Small intestine (tissue), 16 donors: Measurements from ENCODE around the gene DERA. TPM values are rescaled to one million over a fixed set of nuclear protein-coding genes. Genes with fewer than 3 reads are reported as not detected.

Experiments
- DNase-seq, 2 donors: peaks; one replicate each; pipeline versions ENCODE4 v3.0.0 to v3.0.0-alpha.2; 2013
- FAIRE-seq: peaks from 2 replicates; lab custom pipeline; 2012; peaks lifted over from hg19 to GRCh38; lab: Jason Lieb, UNC
- H3K27ac ChIP-seq, 3 donors: one replicate each; pipeline ENCODE4 v1.5.1; 2013; ENCODE audit warnings: low read length in 2 of 3, mild to moderate bottlenecking in 2 of 3, control low read depth in 1 of 3, inconsistent platforms in 1 of 3, low read depth in 1 of 3, moderate library complexity in 1 of 3
- H3K27me3 ChIP-seq, 3 donors: one replicate each; pipeline ENCODE4 v1.6.1; 2013; ENCODE audit warnings: low read length in 3 of 3, inconsistent platforms in 1 of 3; ENCODE audit not compliant: control insufficient read depth in 3 of 3, insufficient read depth in 3 of 3
- H3K36me3 ChIP-seq, 3 donors: one replicate each; pipeline ENCODE4 v1.6.1; 2013; ENCODE audit warnings: low read length in 3 of 3, inconsistent platforms in 1 of 3, low read depth in 1 of 3, mild to moderate bottlenecking in 1 of 3, moderate library complexity in 1 of 3; ENCODE audit not compliant: control insufficient read depth in 3 of 3, insufficient read depth in 2 of 3
- H3K4me1 ChIP-seq, 3 donors: one replicate each; pipeline ENCODE4 v1.6.1; 2013; ENCODE audit warnings: low read length in 2 of 3, inconsistent platforms in 1 of 3, low read depth in 1 of 3, mild to moderate bottlenecking in 1 of 3, moderate library complexity in 1 of 3; ENCODE audit not compliant: control insufficient read depth in 3 of 3, insufficient read depth in 2 of 3
- H3K4me3 ChIP-seq, 3 donors: one replicate each; pipeline ENCODE4 v1.5.1; 2013; ENCODE audit warnings: low read length in 3 of 3, control low read depth in 1 of 3, inconsistent platforms in 1 of 3, low read depth in 1 of 3, mild to moderate bottlenecking in 1 of 3, moderate library complexity in 1 of 3
- H3K9me3 ChIP-seq, 2 donors: one replicate each; pipeline ENCODE4 v1.6.1; 2013; ENCODE audit warnings: low read depth in 1 of 2, low read length in 1 of 2; ENCODE audit not compliant: control insufficient read depth in 2 of 2, insufficient read depth in 1 of 2
- WGBS, 3 donors: extraction: QIAGEN DNeasy Blood & Tissue Kit; methylation state at CpG; one replicate each; pipeline ENCODE4 v1.1.7; 2013; 5-methylcytosine and 5-hydroxymethylcytosine counted together
- long read RNA-seq, 10 donors: transcript quantifications; one replicate each; lab custom pipeline, GENCODE V29; 2026
- polyA plus RNA-seq, 4 donors: library from polyadenylated mRNA; stranded (reverse) in 3 of 4; unstranded in 1 of 4; fragments of 200-250 nt in 3 of 4; fragments of 120-200 nt in 1 of 4; gene quantifications; one replicate each; pipeline versions ENCODE4 v1.2.1 to v1.2.3, GENCODE V29; 2013
- donor health status: healthy with polysubstance abuse.
- donor health status: control.
- donor health status: control.
- donor health status: Bipolar disorder and iron deficiency.
- donor health status: healthy.

The DERA gene
- polyA plus RNA-seq, result 100 to 1,000 TPM in 1 of 4 donors, 10 to 100 TPM in 3; 36.0 to 133 (median 90.5) TPM
- long read RNA-seq, donor 1, transcript DERA-201 (9 exons, 1,705 nt), result major isoform, 39 of 72 reads
- long read RNA-seq, donor 1, partial matches to known transcripts, result 24 of 72 reads
- long read RNA-seq, donor 1, other reads (novel, unspliced or antisense), result 6 of 72 reads
- long read RNA-seq, donor 2, transcript DERA-201 (9 exons, 1,705 nt), result major isoform, 10 of 10 reads
- long read RNA-seq, donor 2, partial matches to known transcripts, result 0 of 10 reads
- long read RNA-seq, donor 2, other reads (novel, unspliced or antisense), result 0 of 10 reads
- long read RNA-seq, donor 3, transcript DERA-201 (9 exons, 1,705 nt), result major isoform, 12 of 32 reads
- long read RNA-seq, donor 3, partial matches to known transcripts, result 20 of 32 reads
- long read RNA-seq, donor 3, other reads (novel, unspliced or antisense), result 0 of 32 reads
- long read RNA-seq, donor 4, partial matches to known transcripts, result 0 of 1 reads
- long read RNA-seq, donor 4, other reads (novel, unspliced or antisense), result 0 of 1 reads
- long read RNA-seq, donor 5, transcript DERA-201 (9 exons, 1,705 nt), result major isoform, 5 of 5 reads
- long read RNA-seq, donor 5, partial matches to known transcripts, result 0 of 5 reads
- long read RNA-seq, donor 5, other reads (novel, unspliced or antisense), result 0 of 5 reads
- long read RNA-seq, donor 6, transcript DERA-201 (9 exons, 1,705 nt), result major isoform, 21 of 42 reads
- long read RNA-seq, donor 6, partial matches to known transcripts, result 17 of 42 reads
- long read RNA-seq, donor 6, other reads (novel, unspliced or antisense), result 0 of 42 reads
- long read RNA-seq, donor 7, result 0 reads
- long read RNA-seq, donor 8, partial matches to known transcripts, result 0 of 4 reads
- long read RNA-seq, donor 8, other reads (novel, unspliced or antisense), result 0 of 4 reads
- long read RNA-seq, donor 9, transcript DERA-201 (9 exons, 1,705 nt), result major isoform, 5 of 5 reads
- long read RNA-seq, donor 9, partial matches to known transcripts, result 0 of 5 reads
- long read RNA-seq, donor 9, other reads (novel, unspliced or antisense), result 0 of 5 reads
- long read RNA-seq, donor 10, transcript DERA-201 (9 exons, 1,705 nt), result major isoform, 17 of 47 reads
- long read RNA-seq, donor 10, partial matches to known transcripts, result 29 of 47 reads
- long read RNA-seq, donor 10, other reads (novel, unspliced or antisense), result 0 of 47 reads

GRCh38 chr12:15910864-15911721 lies at the start of gene DERA:
Gene DERA (plus strand): TSS chr12:15911332. CDS start chr12:15911384, 52 bp downstream.
- FAIRE-seq, result no peak
- no peaks in the 10 kb centered on the region for H3K9me3 ChIP-seq

GRCh38 chr12:15861404-15861803 lies 49.7 kb upstream of the DERA start:
- WGBS, 3 donors, result 10 to 26% (median 20%) methylated on average over 1 of the region's 1 CpG
- Histone ChIP-seq H3K4me1 (no peaks in the 10 kb centered on the region), H3K36me3 (no peaks in the 10 kb centered on the region), H3K27me3 (peaks cover 0 to 3% (median 0%) of the 10 kb centered on the region in 3 donors), H3K9me3 (no peaks in the 10 kb centered on the region), H3K4me3 (no peak overlapping the region), H3K27ac (no peak overlapping the region)
- DNase-seq (no peak), FAIRE-seq (no peak)

More at GRCh38 chr12:15910864-15911721, at the start of gene DERA:
- Histone ChIP-seq H3K27ac (peak within 1 kb of the TSS; percentile 94 to 99 (median 98)), H3K4me3 (peak within 1 kb of the TSS; percentile 75 to 92 (median 78)), H3K27me3 (no peaks in the 10 kb centered on the region), H3K4me1 (peaks cover 0 to 4% (median 3%) of the 10 kb centered on the region in 3 donors), H3K36me3 (peaks cover 0 to under 1% (median 0%) of the 10 kb centered on the region in 3 donors)
- DNase-seq, result peak; percentile 86 to 94
- WGBS, 3 donors, result 1% methylated on average over 40 to 59 of the region's 59 CpGs

GRCh38 chr12:15862840-15863239 lies 48.3 kb upstream of the DERA start:
- no peaks in the 10 kb centered on the region for H3K9me3 ChIP-seq
- FAIRE-seq, result no peak
- H3K4me3 ChIP-seq, result no peak overlapping the region
- peaks cover 0 to 3% (median 0%) of the 10 kb centered on the region in 3 donors for H3K27me3 ChIP-seq
- no peak overlapping the region for H3K27ac ChIP-seq
- no peaks in the 10 kb centered on the region for H3K4me1 ChIP-seq
- 18 to 49% (median 19%) methylated on average over 1 of the region's 1 CpG for WGBS, 3 donors
- peak; percentile 39 to 50 for DNase-seq
- no peaks in the 10 kb centered on the region for H3K36me3 ChIP-seq

- Histone ChIP-seq H3K27me3 (peaks cover 0 to 3% (median 0%) of the 10 kb centered on the region in 3 donors), H3K27ac (no peak overlapping the region), H3K4me3 (no peak overlapping the region), H3K4me1 (no peaks in the 10 kb centered on the region), H3K36me3 (no peaks in the 10 kb centered on the region), H3K9me3 (no peaks in the 10 kb centered on the region)
- 75 to 93% (median 92%) methylated on average over 9 of the region's 9 CpGs for WGBS, 3 donors
- DNase-seq, result no peak
- FAIRE-seq, result no peak
Measured at GRCh38 chr12:15863372-15863771, 47.8 kb upstream of the DERA start.

- WGBS, 3 donors, result 58 to 71% (median 66%) methylated on average over 6 of the region's 6 CpGs
Measured at GRCh38 chr12:15863984-15864383, 47.1 kb upstream of the DERA start.

GRCh38 chr12:15868186-15868585 lies 42.9 kb upstream of the DERA start:
- Histone ChIP-seq H3K4me3 (no peak overlapping the region), H3K9me3 (no peaks in the 10 kb centered on the region), H3K36me3 (no peaks in the 10 kb centered on the region), H3K27ac (no peak overlapping the region), H3K27me3 (no peaks in the 10 kb centered on the region), H3K4me1 (no peaks in the 10 kb centered on the region)
- no peak for FAIRE-seq
- no peak for DNase-seq
- whole genome bisulfite sequencing, 3 donors, result 86 to 93% (median 88%) methylated on average over 3 of the region's 3 CpGs

More at GRCh38 chr12:15863984-15864383, 47.1 kb upstream of the DERA start:
- no peaks in the 10 kb centered on the region for H3K4me1 ChIP-seq
- FAIRE-seq, result no peak
- H3K27me3 ChIP-seq, result peaks cover 0 to 3% (median 0%) of the 10 kb centered on the region in 3 donors
- H3K4me3 ChIP-seq, result no peak overlapping the region
- H3K9me3 ChIP-seq, result no peaks in the 10 kb centered on the region
- DNase-seq, result no peak
- H3K27ac ChIP-seq, result no peak overlapping the region
- H3K36me3 ChIP-seq, result no peaks in the 10 kb centered on the region

GRCh38 chr12:15873556-15873955 lies 37.6 kb upstream of the DERA start:
- no peak overlapping the region for H3K4me3 ChIP-seq
- no peak for DNase-seq
- no peak for FAIRE-seq
- no peak overlapping the region for H3K27ac ChIP-seq
- peaks cover 0 to 2% (median 0%) of the 10 kb centered on the region in 3 donors for H3K4me1 ChIP-seq
- 94 to 99% (median 95%) methylated on average over 4 of the region's 4 CpGs for WGBS, 3 donors
- H3K27me3 ChIP-seq, result no peaks in the 10 kb centered on the region
- H3K36me3 ChIP-seq, result no peaks in the 10 kb centered on the region
- H3K9me3 ChIP-seq, result no peaks in the 10 kb centered on the region
